Left ventricle myocardium inferior (tissue), 1 donor: ENCODE data around the gene RIT2. TPM values are rescaled to one million over a fixed set of nuclear protein-coding genes. Genes with fewer than 3 reads are reported as not detected.

Experiments used
- DNase-seq: peaks from one replicate; pipeline ENCODE4 v3.0.0-alpha.2; 2020
- H3K27ac ChIP-seq: fragments of 200-600 bp; replicated peaks from 2 replicates; pipeline ENCODE4 v1.8.0; 2021
- H3K27me3 ChIP-seq: fragments of 200-600 bp; 2 replicates; pipeline ENCODE4 v1.8.0; 2021; ENCODE audit warnings: low read depth
- H3K36me3 ChIP-seq: fragments of 200-600 bp; 2 replicates; pipeline ENCODE4 v1.8.0; 2021
- H3K4me1 ChIP-seq: fragments of 200-600 bp; 2 replicates; pipeline ENCODE4 v1.8.0; 2021
- H3K4me3 ChIP-seq: fragments of 200-600 bp; 2 replicates; pipeline ENCODE4 v1.8.0; 2021; ENCODE audit warnings: mild to moderate bottlenecking, moderate library complexity
- H3K9me3 ChIP-seq: fragments of 200-600 bp; replicated peaks from 2 replicates; pipeline ENCODE4 v1.8.0; 2021
- CTCF ChIP-seq: fragments of 200-600 bp; IDR thresholded peaks from 2 replicates; pipeline ENCODE4 v1.8.0; 2021; ENCODE audit warnings: antibody characterized with exemption, mild to moderate bottlenecking, borderline replicate concordance
- intact Hi-C: fragments of 100-400 bp; cut with micrococcal nuclease; formaldehyde crosslinking; loops from one replicate; pipeline ENCODE4 v1.11.0; 2022
- total RNA-seq: library from RNA; stranded (reverse); fragmentation: NEBNext Ultra II Directional; extraction: Animal tissue kit (Norgen Biotek cat#: 25700); gene quantifications from one replicate; pipeline ENCODE4 v1.2.1, GENCODE V29; 2021
- donor health status: DM: no; HTN: yes; CAD: no; lungs with severe emphysema.

RIT2 gene
- total RNA-seq, 1 donor from 2014 or later: not detected

- no peaks in the 10 kb centered on the region for H3K9me3 ChIP-seq
- no peak for TF ChIP-seq CTCF
- H3K4me1 ChIP-seq: no peaks in the 10 kb centered on the region
- intact Hi-C loops: no loop called here
- no peak overlapping the region for H3K27ac ChIP-seq
- no peaks in the 10 kb centered on the region for H3K27me3 ChIP-seq
- no peaks in the 10 kb centered on the region for H3K36me3 ChIP-seq
- DNase-seq: no peak
- no peak overlapping the region for H3K4me3 ChIP-seq
Measured at GRCh38 chr18:42719221-42719620, 396.3 kb downstream of the RIT2 start.

DNA sequence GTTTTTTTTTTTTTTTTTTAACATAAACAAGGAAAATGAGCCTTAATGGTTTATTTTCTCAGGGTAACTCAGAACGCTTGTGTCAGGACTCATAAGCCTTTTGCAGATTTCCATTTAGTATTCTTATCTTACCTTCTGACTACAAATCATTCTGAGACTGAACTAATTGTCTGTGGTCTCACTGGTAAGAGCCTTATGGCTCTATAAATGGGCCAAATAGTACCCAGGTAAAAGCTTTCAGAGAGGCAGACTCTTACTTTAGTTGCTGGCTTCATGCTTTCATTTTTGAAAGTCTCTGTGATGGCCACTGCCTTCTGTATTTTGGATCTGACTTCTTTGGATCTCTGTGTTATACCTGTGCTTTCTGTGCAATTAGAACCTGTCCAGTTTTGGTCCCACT is 403.4 kb downstream of the RIT2 start:
- Histone ChIP-seq H3K27ac (no peak overlapping the region), H3K27me3 (no peaks in the 10 kb centered on the region), H3K9me3 (no peaks in the 10 kb centered on the region), H3K36me3 (no peaks in the 10 kb centered on the region), H3K4me1 (no peaks in the 10 kb centered on the region), H3K4me3 (no peak overlapping the region)
- TF ChIP-seq CTCF: no peak
- intact Hi-C loops: no loop called here
- DNase-seq: no peak

- H3K4me3 ChIP-seq: no peak overlapping the region
- no peaks in the 10 kb centered on the region for H3K36me3 ChIP-seq
- H3K9me3 ChIP-seq: no peaks in the 10 kb centered on the region
- intact Hi-C loops: no loop called here
- no peak for DNase-seq
- TF ChIP-seq CTCF: no peak
- no peak overlapping the region for H3K27ac ChIP-seq
- H3K27me3 ChIP-seq: no peaks in the 10 kb centered on the region
- no peaks in the 10 kb centered on the region for H3K4me1 ChIP-seq
Measured at GRCh38 chr18:42707080-42707479, 408.4 kb downstream of the RIT2 start.

DNA sequence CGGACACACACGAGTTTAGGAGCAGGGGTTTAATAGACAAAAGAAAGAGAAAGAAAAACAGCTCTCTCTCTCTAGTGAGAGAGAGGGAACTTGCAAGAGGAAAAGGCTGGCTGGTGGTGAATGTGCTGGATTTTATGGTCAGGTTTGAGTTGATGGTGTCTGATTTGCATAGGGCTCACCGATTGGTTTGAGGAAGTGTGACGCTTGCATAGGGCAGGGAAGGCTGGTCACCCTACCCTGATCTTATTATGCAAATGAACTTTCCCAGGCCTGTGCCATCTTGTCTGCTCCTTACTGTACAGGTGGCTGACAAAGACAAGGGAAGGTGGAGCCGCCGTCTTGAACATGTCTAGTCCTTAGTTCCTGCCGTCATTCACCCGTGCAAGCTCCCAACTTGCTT is 408.9 kb downstream of the RIT2 start:
- TF ChIP-seq CTCF: no peak
- no peaks in the 10 kb centered on the region for H3K27me3 ChIP-seq
- no peaks in the 10 kb centered on the region for H3K9me3 ChIP-seq
- H3K36me3 ChIP-seq: no peaks in the 10 kb centered on the region
- DNase-seq: no peak
- intact Hi-C loops: no loop called here
- H3K4me3 ChIP-seq: no peak overlapping the region
- H3K4me1 ChIP-seq: no peaks in the 10 kb centered on the region
- H3K27ac ChIP-seq: no peak overlapping the region

DNA sequence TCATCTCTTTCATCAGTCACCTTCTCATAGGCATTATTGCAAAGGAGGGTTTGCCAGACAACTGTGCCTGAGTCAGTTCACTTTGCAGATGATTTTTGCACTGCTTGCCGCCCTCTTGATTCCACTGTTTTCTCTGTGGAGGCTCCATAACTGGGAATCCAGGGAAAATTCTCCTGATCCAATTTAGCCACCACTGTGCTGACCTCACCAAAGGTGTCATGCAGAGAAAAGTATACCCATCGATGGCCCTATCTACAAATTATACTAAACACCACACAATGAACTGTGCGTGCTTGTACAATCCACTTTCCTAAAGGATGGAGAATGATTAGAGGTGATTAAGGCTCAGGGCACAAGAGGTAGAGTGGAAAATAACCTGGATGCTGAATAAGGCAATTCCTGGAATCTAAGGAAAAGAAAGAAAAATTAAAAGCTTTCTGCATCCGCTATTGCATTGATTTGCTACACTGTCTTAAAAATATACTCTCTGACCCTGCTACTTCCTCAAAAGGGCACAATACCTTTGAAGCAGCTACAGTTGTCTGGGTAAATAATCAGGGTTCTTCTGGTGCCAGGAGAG is 409.4 kb downstream of the RIT2 start:
- no peak overlapping the region for H3K27ac ChIP-seq
- no peaks in the 10 kb centered on the region for H3K9me3 ChIP-seq
- no peaks in the 10 kb centered on the region for H3K36me3 ChIP-seq
- intact Hi-C loops: no loop called here
- H3K27me3 ChIP-seq: no peaks in the 10 kb centered on the region
- no peak for DNase-seq
- TF ChIP-seq CTCF: no peak
- H3K4me1 ChIP-seq: no peaks in the 10 kb centered on the region
- H3K4me3 ChIP-seq: no peak overlapping the region

Other genes with a start within 250 kb of the RIT2 start
- not detected for gene SYT4, start 161.8 kb upstream of the RIT2 start, total RNA-seq